Stomach (tissue), 9 donors: ENCODE results near the gene MAST2. TPM values are rescaled to one million over a fixed set of nuclear protein-coding genes. Genes with fewer than 3 reads are reported as not detected.
"Not testable (repeated sequence)": the region's sequence is repeated elsewhere in the genome, so short reads cannot be mapped to it uniquely, and the experiment has no call there.

ENCODE experiments used
- DNase-seq, 2 donors: peaks; one replicate each; pipeline versions ENCODE4 v3.0.0 to v3.0.0-alpha.2; 2013 to 2019
- H3K27ac ChIP-seq, 5 donors: fragments of 200-600 bp in 4 of 5; sonication (generic) in 4 of 5; one replicate each; pipeline ENCODE4 v1.5.1; 2013 to 2019; ENCODE audit warnings: mild to moderate bottlenecking in 1 of 5, moderate library complexity in 1 of 5
- H3K27me3 ChIP-seq, 3 donors: fragments of 200-600 bp; sonication (generic); one replicate each; pipeline ENCODE4 v1.5.1; 2017 to 2019; ENCODE audit warnings: mixed run types in 1 of 3
- H3K36me3 ChIP-seq, 4 donors: fragments of 200-600 bp; sonication (generic); 1 replicate in 3 of 4; 2 replicates in 1 of 4; pipeline ENCODE4 v1.5.1; 2016 to 2019
- H3K4me1 ChIP-seq, 4 donors: fragments of 200-600 bp; sonication (generic); one replicate each; pipeline ENCODE4 v1.5.1; 2016 to 2019
- H3K4me3 ChIP-seq, 4 donors: fragments of 200-600 bp; sonication (generic) in 3 of 4; one replicate each; pipeline ENCODE4 v1.5.1; 2016 to 2019; ENCODE audit warnings: mild to moderate bottlenecking in 1 of 4
- H3K9me3 ChIP-seq, 4 donors: fragments of 200-600 bp; sonication (generic); one replicate each; pipeline ENCODE4 v1.5.1; 2016 to 2019
- EP300 ChIP-seq: sonication (generic); formaldehyde crosslinking; IDR thresholded peaks from one replicate; pipeline ENCODE4 v1.6.1; 2017; ENCODE audit warnings: antibody characterized with exemption
- POLR2A ChIP-seq, 4 donors: fragments of 450-650 bp; IDR thresholded peaks; one replicate each; pipeline ENCODE4 v1.6.1; 2016; ENCODE audit warnings: antibody characterized with exemption in 4 of 4, control low read depth in 2 of 4, mild to moderate bottlenecking in 1 of 4, moderate library complexity in 1 of 4
- POLR2AphosphoS5 ChIP-seq, 3 donors: sonication (generic); formaldehyde crosslinking; IDR thresholded peaks; one replicate each; pipeline ENCODE4 v1.6.1; 2016; ENCODE audit warnings: antibody characterized with exemption in 3 of 3
- WGBS, 5 donors: extraction: QIAGEN DNeasy Blood & Tissue Kit in 3 of 5; methylation state at CpG; one replicate each; pipeline versions ENCODE4 v1.1.5 to v1.1.7; 2013 to 2018; 5-methylcytosine and 5-hydroxymethylcytosine counted together
- intact Hi-C: fragments of 100-400 bp; cut with DNase I; formaldehyde crosslinking; loops from one replicate; pipeline ENCODE4 v1.15.1; 2023; ENCODE audit warnings: low total_unique reads
- polyA plus RNA-seq, 3 donors: library from polyadenylated mRNA; stranded (reverse); fragments of 200-250 nt; gene quantifications; one replicate each; pipeline ENCODE4 v1.2.3, GENCODE V29; 2013
- total RNA-seq, 5 donors: library from RNA; depleted of rRNA; stranded (reverse); fragments of >200 nt; gene quantifications; one replicate each; pipeline versions ENCODE4 v1.1.0 to v1.2.3, GENCODE V29; 2014 to 2016
- TF ChIP-seq, protein P1 (sequence below), 7 experiments: fragments of 450-650 bp in 4 of 7; fragments of 200-600 bp in 3 of 7; sonication (generic) in 3 of 7; IDR thresholded peaks; one replicate each; pipeline ENCODE4 v1.5.1; 2016 to 2019; ENCODE audit warnings: antibody characterized with exemption in 7 of 7, control low read depth in 2 of 7, mild to moderate bottlenecking in 1 of 7
- donor health status: healthy with polysubstance abuse.
- donor health status: Bipolar disorder and iron deficiency.
- donor health status: healthy.

Gene MAST2
- total and polyA plus RNA-seq, 8 donors: 5.3 to 131 (median 34.8) TPM

DNA sequence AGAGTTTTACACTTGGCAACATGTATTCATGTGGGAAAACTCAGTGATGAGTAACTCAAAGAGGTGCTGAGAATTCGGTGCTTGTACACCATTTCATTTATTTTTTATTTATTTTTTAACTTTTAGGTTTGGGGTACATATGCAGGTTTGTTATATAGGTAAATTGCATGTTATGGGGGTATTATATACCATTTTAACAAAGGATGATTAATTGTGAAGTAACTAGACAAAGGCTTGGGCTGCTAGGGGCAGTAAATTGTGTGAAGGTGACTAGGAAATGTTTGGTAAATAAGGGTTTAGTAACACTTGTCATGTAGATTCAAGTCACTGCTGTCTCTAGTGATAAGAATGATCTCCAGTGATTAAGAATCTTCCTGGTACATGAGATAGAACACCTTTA lies 139.0 kb downstream of the MAST2 start:
- TF ChIP-seq POLR2AphosphoS5 (IDR thresholded peaks at IDR 0.05) (no peak), POLR2A (IDR thresholded peaks at IDR 0.05) (no peak), EP300 (no peak)
- TF ChIP-seq, protein P1, sequence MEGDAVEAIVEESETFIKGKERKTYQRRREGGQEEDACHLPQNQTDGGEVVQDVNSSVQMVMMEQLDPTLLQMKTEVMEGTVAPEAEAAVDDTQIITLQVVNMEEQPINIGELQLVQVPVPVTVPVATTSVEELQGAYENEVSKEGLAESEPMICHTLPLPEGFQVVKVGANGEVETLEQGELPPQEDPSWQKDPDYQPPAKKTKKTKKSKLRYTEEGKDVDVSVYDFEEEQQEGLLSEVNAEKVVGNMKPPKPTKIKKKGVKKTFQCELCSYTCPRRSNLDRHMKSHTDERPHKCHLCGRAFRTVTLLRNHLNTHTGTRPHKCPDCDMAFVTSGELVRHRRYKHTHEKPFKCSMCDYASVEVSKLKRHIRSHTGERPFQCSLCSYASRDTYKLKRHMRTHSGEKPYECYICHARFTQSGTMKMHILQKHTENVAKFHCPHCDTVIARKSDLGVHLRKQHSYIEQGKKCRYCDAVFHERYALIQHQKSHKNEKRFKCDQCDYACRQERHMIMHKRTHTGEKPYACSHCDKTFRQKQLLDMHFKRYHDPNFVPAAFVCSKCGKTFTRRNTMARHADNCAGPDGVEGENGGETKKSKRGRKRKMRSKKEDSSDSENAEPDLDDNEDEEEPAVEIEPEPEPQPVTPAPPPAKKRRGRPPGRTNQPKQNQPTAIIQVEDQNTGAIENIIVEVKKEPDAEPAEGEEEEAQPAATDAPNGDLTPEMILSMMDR (IDR thresholded peaks at IDR 0.05): no peak

DNA sequence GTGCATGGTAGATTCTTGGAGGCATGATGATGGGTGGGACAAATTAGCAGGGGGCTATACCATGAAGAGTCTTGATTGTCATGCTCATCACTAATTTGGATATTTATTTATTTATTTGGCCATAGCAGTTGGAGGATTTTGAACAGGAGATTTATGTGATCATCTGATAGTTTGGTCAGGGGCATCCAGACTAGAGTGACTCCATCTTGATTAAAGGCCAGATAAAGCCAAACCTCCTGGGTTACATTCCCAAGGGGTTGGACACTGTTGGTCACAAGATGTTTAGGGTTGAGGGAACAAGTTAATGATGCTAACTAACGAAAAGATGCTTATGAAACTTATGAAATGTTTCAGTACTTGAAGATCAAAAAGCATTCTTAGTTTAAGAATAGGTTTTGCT lies 139.8 kb downstream of the MAST2 start:
- H3K27ac ChIP-seq: no peak overlapping the region
- H3K4me1 ChIP-seq: peaks cover 0 to 25% (median 13%) of the 10 kb centered on the region in 4 donors
- H3K4me3 ChIP-seq: no peak overlapping the region
- TF ChIP-seq, protein P1 (IDR thresholded peaks at IDR 0.05): no peak
- H3K27me3 ChIP-seq: no peaks in the 10 kb centered on the region
- H3K9me3 ChIP-seq: peaks cover 0 to 11% (median 2%) of the 10 kb centered on the region in 4 donors
- peaks cover 0 to 4% (median 0%) of the 10 kb centered on the region in 4 donors for H3K36me3 ChIP-seq
- 0 to 55% (median 40%) methylated on average over 1 of the region's 1 CpG for WGBS, 5 donors
- no peak for DNase-seq
- intact Hi-C loops: no loop called here

More for the DNA sequence above, 139.0 kb downstream of the MAST2 start:
- DNase-seq: no peak
- 89 to 100% (median 94%) methylated on average over 1 of the region's 1 CpG for WGBS, 5 donors
- no peak overlapping the region for H3K27ac ChIP-seq
- no peak overlapping the region for H3K4me3 ChIP-seq
- intact Hi-C loops: no loop called here
- H3K4me1 ChIP-seq: peaks cover 0 to 25% (median 13%) of the 10 kb centered on the region in 4 donors
- H3K36me3 ChIP-seq: peaks cover 0 to 4% (median 0%) of the 10 kb centered on the region in 4 donors
- no peaks in the 10 kb centered on the region for H3K27me3 ChIP-seq
- H3K9me3 ChIP-seq: peaks cover 0 to 6% (median 0%) of the 10 kb centered on the region in 4 donors

DNA sequence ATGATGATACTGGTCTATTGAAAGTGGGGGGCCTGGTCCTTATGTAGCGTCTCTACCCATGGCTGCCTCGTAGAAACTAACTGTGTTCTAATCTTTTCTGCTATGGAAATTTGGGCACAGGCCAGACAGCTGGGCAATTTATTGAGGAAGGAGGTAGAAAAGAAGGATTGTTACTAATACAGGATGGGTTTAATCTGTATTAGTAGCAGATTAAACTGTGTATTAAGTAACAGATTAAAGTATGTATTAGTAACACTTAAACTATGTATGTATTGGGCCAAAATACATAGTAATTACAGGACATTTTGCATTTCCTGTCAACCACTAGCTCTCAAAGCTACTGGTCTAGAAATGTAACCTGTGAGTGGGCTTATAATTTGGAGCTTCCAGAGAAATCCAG lies 142.0 kb downstream of the MAST2 start:
- Histone ChIP-seq H3K36me3 (peaks cover 0 to 4% (median 0%) of the 10 kb centered on the region in 4 donors), H3K27me3 (no peaks in the 10 kb centered on the region), H3K4me3 (no peak overlapping the region), H3K27ac (peak overlapping the region in 1 of 5 donors; percentile 29), H3K4me1 (peaks cover 0 to 25% (median 13%) of the 10 kb centered on the region in 4 donors), H3K9me3 (peaks cover 0 to 12% (median 2%) of the 10 kb centered on the region in 4 donors)
- intact Hi-C loops: no loop called here
- WGBS, 5 donors: 11 to 28% (median 19%) methylated on average over 2 of the region's 2 CpGs
- TF ChIP-seq POLR2A (IDR thresholded peaks at IDR 0.05) (no peak), POLR2AphosphoS5 (IDR thresholded peaks at IDR 0.05) (no peak), EP300 (no peak)
- TF ChIP-seq, protein P1 (IDR thresholded peaks at IDR 0.05): no peak
- peak; percentile 34 to 37 for DNase-seq

DNA sequence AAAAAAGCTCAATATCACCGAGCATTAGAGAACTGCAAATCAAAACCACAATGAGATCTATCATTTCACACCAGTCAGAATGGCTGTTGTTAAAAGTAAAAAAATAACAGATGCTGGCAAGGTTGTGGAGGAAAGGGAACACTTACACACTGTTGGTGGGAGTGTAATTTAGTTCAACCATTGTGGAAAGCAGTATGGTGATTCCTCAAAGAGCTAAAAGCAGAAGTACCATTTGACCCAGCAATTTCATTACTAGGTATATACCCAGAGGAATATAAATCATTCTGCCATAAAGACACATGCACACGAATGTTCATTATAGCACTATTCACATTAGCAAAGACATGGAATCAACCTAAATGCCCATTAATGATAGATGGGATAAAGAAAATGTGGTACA lies 146.1 kb downstream of the MAST2 start:
- intact Hi-C loops, H3K9me3 ChIP-seq, H3K4me3 ChIP-seq, DNase-seq, H3K27me3 ChIP-seq, H3K36me3 ChIP-seq, H3K27ac ChIP-seq: not testable (repeated sequence)
- peaks cover 4 to 50% (median 22%) of the 10 kb centered on the region in 4 donors for H3K4me1 ChIP-seq
- WGBS, 5 donors: 79 to 92% (median 87%) methylated on average over 2 of the region's 2 CpGs

DNA sequence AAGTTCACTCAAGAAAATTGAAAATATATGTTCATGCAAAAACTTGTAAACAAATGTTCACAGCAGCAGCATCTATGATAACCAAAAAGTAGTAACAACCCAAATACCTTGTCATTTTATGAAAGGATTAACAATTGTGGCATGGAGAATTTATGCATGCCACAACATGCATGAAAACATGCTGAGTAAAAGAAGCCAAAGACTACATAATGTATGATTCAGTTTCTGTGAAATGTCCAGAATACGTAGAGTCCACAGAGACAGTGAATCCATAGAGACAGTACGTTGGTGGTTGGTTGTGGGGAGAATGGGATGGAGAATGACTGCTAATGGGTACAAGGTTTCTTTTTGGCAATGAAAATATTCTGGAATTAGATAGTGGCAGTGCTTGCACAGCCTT lies 148.7 kb downstream of the MAST2 start:
- no peaks in the 10 kb centered on the region for H3K36me3 ChIP-seq
- DNase-seq: no peak
- no peak overlapping the region for H3K4me3 ChIP-seq
- TF ChIP-seq POLR2AphosphoS5 (IDR thresholded peaks at IDR 0.05) (no peak), EP300 (no peak), POLR2A (IDR thresholded peaks at IDR 0.05) (no peak)
- TF ChIP-seq, protein P1 (IDR thresholded peaks at IDR 0.05): no peak
- peak overlapping the region in 1 of 5 donors; percentile 68 for H3K27ac ChIP-seq
- WGBS, 5 donors: 75 to 95% (median 91%) methylated on average over 2 of the region's 2 CpGs
- H3K9me3 ChIP-seq: peaks cover 0 to 6% (median 2%) of the 10 kb centered on the region in 4 donors
- intact Hi-C loops: no loop called here
- H3K27me3 ChIP-seq: no peaks in the 10 kb centered on the region
- peaks cover 0 to 36% (median 16%) of the 10 kb centered on the region in 4 donors for H3K4me1 ChIP-seq
